Measurements from ENCODE around the gene ERGIC3.

The ERGIC3 gene

GRCh38 chr20:35563834-35564233 lies 22.0 kb downstream of the ERGIC3 start:
- TF ChIP-seq GATA3 (IDR thresholded peaks at IDR 0.05; ENCODE audit: low read depth, low read length), result no peak

GRCh38 chr20:35564905-35565304 lies 23.0 kb downstream of the ERGIC3 start:
- TF ChIP-seq GATA3 (IDR thresholded peaks at IDR 0.05; ENCODE audit: low read depth, low read length) (no peak), GATA2 (IDR thresholded peaks at IDR 0.05; ENCODE audit: low read depth, low read length) (no peak)

GRCh38 chr20:35568645-35569044 lies 26.8 kb downstream of the ERGIC3 start:
- TF ChIP-seq GATA2 (IDR thresholded peaks at IDR 0.05; ENCODE audit: low read depth, low read length) (no peak), GATA3 (IDR thresholded peaks at IDR 0.05; ENCODE audit: low read depth, low read length) (no peak)

- TF ChIP-seq GATA2 (IDR thresholded peaks at IDR 0.05; ENCODE audit: low read depth, low read length) (no peak), GATA3 (IDR thresholded peaks at IDR 0.05; ENCODE audit: low read depth, low read length) (no peak)
These were observed 29.7 kb downstream of the ERGIC3 start for GRCh38 chr20:35571555-35571954.

GRCh38 chr20:35572838-35573237 lies 31.0 kb downstream of the ERGIC3 start:
- TF ChIP-seq GATA3 (IDR thresholded peaks at IDR 0.05; ENCODE audit: low read depth, low read length) (no peak), GATA2 (IDR thresholded peaks at IDR 0.05; ENCODE audit: low read depth, low read length) (no peak)

GRCh38 chr20:35575958-35576357 lies 34.1 kb downstream of the ERGIC3 start:
- TF ChIP-seq GATA2 (IDR thresholded peaks at IDR 0.05; ENCODE audit: low read depth, low read length) (no peak), GATA3 (IDR thresholded peaks at IDR 0.05; ENCODE audit: low read depth, low read length) (no peak)

GRCh38 chr20:35576816-35577215 lies 34.9 kb downstream of the ERGIC3 start:
- TF ChIP-seq GATA2 (IDR thresholded peaks at IDR 0.05; ENCODE audit: low read depth, low read length) (no peak), GATA3 (IDR thresholded peaks at IDR 0.05; ENCODE audit: low read depth, low read length) (no peak)

GRCh38 chr20:35578469-35578868 lies 36.6 kb downstream of the ERGIC3 start:
- TF ChIP-seq GATA3 (IDR thresholded peaks at IDR 0.05; ENCODE audit: low read depth, low read length) (no peak), GATA2 (IDR thresholded peaks at IDR 0.05; ENCODE audit: low read depth, low read length) (no peak)

GRCh38 chr20:35579196-35579595 lies 37.3 kb downstream of the ERGIC3 start:
- no peak for TF ChIP-seq GATA2 (IDR thresholded peaks at IDR 0.05; ENCODE audit: low read depth, low read length)
- no peak for TF ChIP-seq GATA3 (IDR thresholded peaks at IDR 0.05; ENCODE audit: low read depth, low read length)

- no peak for TF ChIP-seq GATA3 (IDR thresholded peaks at IDR 0.05; ENCODE audit: low read depth, low read length)
- no peak for TF ChIP-seq GATA2 (IDR thresholded peaks at IDR 0.05; ENCODE audit: low read depth, low read length)
These were observed 40.3 kb downstream of the ERGIC3 start for GRCh38 chr20:35582131-35582530.

GRCh38 chr20:35582741-35583404 lies 41.0 kb downstream of the ERGIC3 start:
- TF ChIP-seq GATA3 (IDR thresholded peaks at IDR 0.05; ENCODE audit: low read depth, low read length) (no peak), GATA2 (IDR thresholded peaks at IDR 0.05; ENCODE audit: low read depth, low read length) (no peak)

GRCh38 chr20:35583636-35584560 lies 42.0 kb downstream of the ERGIC3 start:
- TF ChIP-seq GATA3 (IDR thresholded peaks at IDR 0.05; ENCODE audit: low read depth, low read length), result no peak
- TF ChIP-seq GATA2 (IDR thresholded peaks at IDR 0.05; ENCODE audit: low read depth, low read length), result no peak

GRCh38 chr20:35586751-35587425 lies 45.0 kb downstream of the ERGIC3 start:
- TF ChIP-seq GATA3 (IDR thresholded peaks at IDR 0.05; ENCODE audit: low read depth, low read length) (no peak), GATA2 (IDR thresholded peaks at IDR 0.05; ENCODE audit: low read depth, low read length) (no peak)

- no peak for TF ChIP-seq GATA3 (IDR thresholded peaks at IDR 0.05; ENCODE audit: low read depth, low read length)
- no peak for TF ChIP-seq GATA2 (IDR thresholded peaks at IDR 0.05; ENCODE audit: low read depth, low read length)
These were observed 45.6 kb downstream of the ERGIC3 start for GRCh38 chr20:35587436-35587835.

Data from SH-SY5Y (cell line).